ENCODE data around the gene CIPC.

DNA sequence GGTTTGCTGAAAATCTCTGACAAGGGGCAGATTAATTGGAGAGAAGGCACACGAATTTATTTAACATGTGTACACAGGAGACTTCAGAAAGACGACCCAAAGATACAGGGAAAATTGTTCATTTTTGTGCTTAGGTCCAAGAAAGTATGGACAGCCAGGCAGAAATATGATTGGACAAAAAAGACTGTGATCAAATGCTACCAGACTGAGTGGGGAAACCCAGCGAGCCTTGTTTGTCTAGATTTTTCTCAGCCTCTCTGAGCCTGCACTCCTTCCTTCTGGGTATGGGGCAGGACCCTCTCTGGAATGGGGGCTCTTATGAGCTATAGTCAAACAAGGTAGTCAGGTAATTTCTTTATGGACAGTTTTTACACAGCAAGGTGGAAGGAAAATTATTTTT, 10.4 kb upstream of the CIPC start:
- TF ChIP-seq, protein P1, sequence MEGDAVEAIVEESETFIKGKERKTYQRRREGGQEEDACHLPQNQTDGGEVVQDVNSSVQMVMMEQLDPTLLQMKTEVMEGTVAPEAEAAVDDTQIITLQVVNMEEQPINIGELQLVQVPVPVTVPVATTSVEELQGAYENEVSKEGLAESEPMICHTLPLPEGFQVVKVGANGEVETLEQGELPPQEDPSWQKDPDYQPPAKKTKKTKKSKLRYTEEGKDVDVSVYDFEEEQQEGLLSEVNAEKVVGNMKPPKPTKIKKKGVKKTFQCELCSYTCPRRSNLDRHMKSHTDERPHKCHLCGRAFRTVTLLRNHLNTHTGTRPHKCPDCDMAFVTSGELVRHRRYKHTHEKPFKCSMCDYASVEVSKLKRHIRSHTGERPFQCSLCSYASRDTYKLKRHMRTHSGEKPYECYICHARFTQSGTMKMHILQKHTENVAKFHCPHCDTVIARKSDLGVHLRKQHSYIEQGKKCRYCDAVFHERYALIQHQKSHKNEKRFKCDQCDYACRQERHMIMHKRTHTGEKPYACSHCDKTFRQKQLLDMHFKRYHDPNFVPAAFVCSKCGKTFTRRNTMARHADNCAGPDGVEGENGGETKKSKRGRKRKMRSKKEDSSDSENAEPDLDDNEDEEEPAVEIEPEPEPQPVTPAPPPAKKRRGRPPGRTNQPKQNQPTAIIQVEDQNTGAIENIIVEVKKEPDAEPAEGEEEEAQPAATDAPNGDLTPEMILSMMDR (IDR thresholded peaks at IDR 0.05), result no peak
- TF ChIP-seq EZH2 (IDR thresholded peaks at IDR 0.05; ENCODE audit: borderline replicate concordance, insufficient read depth, low read depth, low read length, poor library complexity, severe bottlenecking), result no peak

All from B cell (primary cell).